HUES6 (cell line): ENCODE measurements around the gene ITPK1.

Experiments
- H3K27ac ChIP-seq: 2 replicates; pipeline ENCODE4 v1.7.0; 2013; ENCODE audit warnings: low read depth, mild to moderate bottlenecking, low read length, inconsistent platforms
- H3K27me3 ChIP-seq: 2 replicates; pipeline ENCODE4 v1.6.1; 2013; ENCODE audit warnings: low read length; ENCODE audit not compliant: control insufficient read depth, insufficient read depth
- H3K36me3 ChIP-seq: 2 replicates; pipeline ENCODE4 v1.6.1; 2013; ENCODE audit warnings: low read length; ENCODE audit not compliant: control insufficient read depth, insufficient read depth
- H3K4me1 ChIP-seq: 2 replicates; pipeline ENCODE4 v1.6.1; 2013; ENCODE audit warnings: low read length; ENCODE audit not compliant: control insufficient read depth, insufficient read depth
- H3K4me3 ChIP-seq: 2 replicates; pipeline ENCODE4 v1.5.1; 2013; ENCODE audit warnings: low read depth, low read length
- H3K9ac ChIP-seq: one replicate; pipeline ENCODE4 v1.6.1; 2013; ENCODE audit warnings: mild to moderate bottlenecking, low read length
- H3K9me3 ChIP-seq: 2 replicates; pipeline ENCODE4 v1.6.1; 2013; ENCODE audit warnings: low read depth, low read length; ENCODE audit not compliant: control insufficient read depth, insufficient read depth

ITPK1 gene

GRCh38 chr14:93056166-93056839 lies 59.4 kb downstream of the ITPK1 start:
- no peaks in the 10 kb centered on the region for H3K36me3 ChIP-seq
- H3K4me3 ChIP-seq: no peak overlapping the region
- no peak overlapping the region for H3K27ac ChIP-seq
- H3K9me3 ChIP-seq: no peaks in the 10 kb centered on the region
- H3K4me1 ChIP-seq: peaks cover 40% of the 10 kb centered on the region
- H3K27me3 ChIP-seq: no peaks in the 10 kb centered on the region
- no peak overlapping the region for H3K9ac ChIP-seq

- no peak overlapping the region for H3K4me3 ChIP-seq
- no peaks in the 10 kb centered on the region for H3K9me3 ChIP-seq
- no peaks in the 10 kb centered on the region for H3K27me3 ChIP-seq
- H3K27ac ChIP-seq: no peak overlapping the region
- peaks cover 46% of the 10 kb centered on the region for H3K4me1 ChIP-seq
- no peaks in the 10 kb centered on the region for H3K36me3 ChIP-seq
- H3K9ac ChIP-seq: no peak overlapping the region
These were observed 60.0 kb downstream of the ITPK1 start for GRCh38 chr14:93055651-93056115.

- Histone ChIP-seq H3K27ac (no peak overlapping the region), H3K4me3 (no peak overlapping the region), H3K9me3 (no peaks in the 10 kb centered on the region), H3K36me3 (no peaks in the 10 kb centered on the region), H3K4me1 (peaks cover 48% of the 10 kb centered on the region), H3K27me3 (no peaks in the 10 kb centered on the region), H3K9ac (no peak overlapping the region)
These were observed 60.8 kb downstream of the ITPK1 start for GRCh38 chr14:93054876-93055275.

GRCh38 chr14:93054006-93054405 lies 61.7 kb downstream of the ITPK1 start:
- Histone ChIP-seq H3K9me3 (no peaks in the 10 kb centered on the region), H3K4me1 (peaks cover 55% of the 10 kb centered on the region), H3K4me3 (no peak overlapping the region), H3K27ac (no peak overlapping the region), H3K27me3 (no peaks in the 10 kb centered on the region; the same call in 1 of the 2 replicates), H3K36me3 (no peaks in the 10 kb centered on the region), H3K9ac (no peak overlapping the region)

- Histone ChIP-seq H3K4me3 (no peak overlapping the region), H3K27ac (peak overlapping the region; percentile 87), H3K27me3 (peaks cover 10% of the 10 kb centered on the region; the same call in 1 of the 2 replicates), H3K4me1 (peaks cover 50% of the 10 kb centered on the region), H3K36me3 (no peaks in the 10 kb centered on the region), H3K9me3 (no peaks in the 10 kb centered on the region), H3K9ac (no peak overlapping the region)
These were observed 63.9 kb downstream of the ITPK1 start for GRCh38 chr14:93051600-93052546.

GRCh38 chr14:93050761-93051160 lies 65.0 kb downstream of the ITPK1 start:
- Histone ChIP-seq H3K4me3 (no peak overlapping the region), H3K4me1 (peaks cover 57% of the 10 kb centered on the region), H3K36me3 (no peaks in the 10 kb centered on the region), H3K9ac (no peak overlapping the region), H3K9me3 (no peaks in the 10 kb centered on the region), H3K27me3 (peaks cover 15% of the 10 kb centered on the region; the same call in 1 of the 2 replicates), H3K27ac (0 out of 2 replicates have a peak overlapping the region, but pooled peaks have one; percentile 32)

- Histone ChIP-seq H3K4me1 (peaks cover 65% of the 10 kb centered on the region), H3K36me3 (no peaks in the 10 kb centered on the region), H3K4me3 (no peak overlapping the region), H3K9ac (no peak overlapping the region), H3K9me3 (no peaks in the 10 kb centered on the region), H3K27me3 (peaks cover 16% of the 10 kb centered on the region; the same call in 1 of the 2 replicates), H3K27ac (no peak overlapping the region)
These were observed 65.8 kb downstream of the ITPK1 start for GRCh38 chr14:93049867-93050331.

- Histone ChIP-seq H3K27ac (no peak overlapping the region), H3K9me3 (no peaks in the 10 kb centered on the region), H3K4me3 (no peak overlapping the region), H3K27me3 (peaks cover 16% of the 10 kb centered on the region; the same call in 1 of the 2 replicates), H3K4me1 (peaks cover 71% of the 10 kb centered on the region), H3K9ac (no peak overlapping the region), H3K36me3 (no peaks in the 10 kb centered on the region)
These were observed 66.4 kb downstream of the ITPK1 start for GRCh38 chr14:93049315-93049714.

- no peak overlapping the region for H3K27ac ChIP-seq
- H3K9me3 ChIP-seq: no peaks in the 10 kb centered on the region
- peaks cover 74% of the 10 kb centered on the region for H3K4me1 ChIP-seq
- H3K9ac ChIP-seq: no peak overlapping the region
- no peaks in the 10 kb centered on the region for H3K36me3 ChIP-seq
- H3K4me3 ChIP-seq: no peak overlapping the region
- H3K27me3 ChIP-seq: peaks cover 16% of the 10 kb centered on the region; the same call in 1 of the 2 replicates
These were observed 66.9 kb downstream of the ITPK1 start for GRCh38 chr14:93048843-93049242.

- Histone ChIP-seq H3K9me3 (no peaks in the 10 kb centered on the region), H3K27ac (no peak overlapping the region), H3K4me3 (no peak overlapping the region), H3K4me1 (peaks cover 76% of the 10 kb centered on the region), H3K27me3 (peaks cover 16% of the 10 kb centered on the region; the same call in 1 of the 2 replicates), H3K36me3 (no peaks in the 10 kb centered on the region), H3K9ac (no peak overlapping the region)
These were observed 68.1 kb downstream of the ITPK1 start for GRCh38 chr14:93047661-93048060.

GRCh38 chr14:93047157-93047556 lies 68.6 kb downstream of the ITPK1 start:
- peaks cover 74% of the 10 kb centered on the region for H3K4me1 ChIP-seq

More at GRCh38 chr14:93047157-93047556, 68.6 kb downstream of the ITPK1 start:
- H3K9ac ChIP-seq: no peak overlapping the region
- no peak overlapping the region for H3K4me3 ChIP-seq
- H3K36me3 ChIP-seq: no peaks in the 10 kb centered on the region
- H3K27me3 ChIP-seq: peaks cover 16% of the 10 kb centered on the region; the same call in 1 of the 2 replicates
- no peaks in the 10 kb centered on the region for H3K9me3 ChIP-seq
- H3K27ac ChIP-seq: no peak overlapping the region
